ENCODE results near the gene KRTAP10-3. TPM values are rescaled to one million over a fixed set of nuclear protein-coding genes. Genes with fewer than 3 reads are reported as not detected.

Gene KRTAP10-3
- total and polyA plus RNA-seq, 9 of the 15 experiments (the other 6 are each of a cell fraction or from before 2014, with no cell fraction given), result not detected

DNA sequence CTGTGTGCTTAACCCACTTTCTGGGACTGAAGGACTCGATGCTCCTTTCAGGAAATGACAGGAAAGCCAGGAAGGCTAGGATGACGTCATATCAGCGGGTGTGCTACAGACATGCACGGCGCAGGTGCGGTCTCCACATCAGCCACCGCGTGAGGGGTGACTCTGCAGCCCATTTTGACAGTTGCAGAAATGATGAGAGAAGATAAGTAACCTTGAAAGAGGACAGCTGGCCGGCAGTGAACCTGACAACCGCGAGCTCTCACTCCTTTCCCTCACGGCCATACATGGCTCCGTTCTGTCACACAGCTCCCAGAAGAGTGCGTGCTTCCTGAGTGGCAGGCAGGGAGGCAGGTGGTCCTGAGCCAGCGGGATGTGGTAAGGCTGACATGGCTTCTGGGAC lies 23.5 kb upstream of the KRTAP10-3 start (continued):
- no peak for TF ChIP-seq ZNF512 (tag; IDR thresholded peaks at IDR 0.05)
- no peak for TF ChIP-seq ZNF609 (CRISPR knock-in tag; IDR thresholded peaks at IDR 0.05; ENCODE audit: borderline replicate concordance)
- TF ChIP-seq, protein P1, sequence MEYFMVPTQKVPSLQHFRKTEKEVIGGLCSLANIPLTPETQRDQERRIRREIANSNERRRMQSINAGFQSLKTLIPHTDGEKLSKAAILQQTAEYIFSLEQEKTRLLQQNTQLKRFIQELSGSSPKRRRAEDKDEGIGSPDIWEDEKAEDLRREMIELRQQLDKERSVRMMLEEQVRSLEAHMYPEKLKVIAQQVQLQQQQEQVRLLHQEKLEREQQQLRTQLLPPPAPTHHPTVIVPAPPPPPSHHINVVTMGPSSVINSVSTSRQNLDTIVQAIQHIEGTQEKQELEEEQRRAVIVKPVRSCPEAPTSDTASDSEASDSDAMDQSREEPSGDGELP (CRISPR knock-in tag; IDR thresholded peaks at IDR 0.05; ENCODE audit: borderline replicate concordance), result peak; percentile 86; the same call in 1 of the 2 replicates
- TF ChIP-seq, protein P2, sequence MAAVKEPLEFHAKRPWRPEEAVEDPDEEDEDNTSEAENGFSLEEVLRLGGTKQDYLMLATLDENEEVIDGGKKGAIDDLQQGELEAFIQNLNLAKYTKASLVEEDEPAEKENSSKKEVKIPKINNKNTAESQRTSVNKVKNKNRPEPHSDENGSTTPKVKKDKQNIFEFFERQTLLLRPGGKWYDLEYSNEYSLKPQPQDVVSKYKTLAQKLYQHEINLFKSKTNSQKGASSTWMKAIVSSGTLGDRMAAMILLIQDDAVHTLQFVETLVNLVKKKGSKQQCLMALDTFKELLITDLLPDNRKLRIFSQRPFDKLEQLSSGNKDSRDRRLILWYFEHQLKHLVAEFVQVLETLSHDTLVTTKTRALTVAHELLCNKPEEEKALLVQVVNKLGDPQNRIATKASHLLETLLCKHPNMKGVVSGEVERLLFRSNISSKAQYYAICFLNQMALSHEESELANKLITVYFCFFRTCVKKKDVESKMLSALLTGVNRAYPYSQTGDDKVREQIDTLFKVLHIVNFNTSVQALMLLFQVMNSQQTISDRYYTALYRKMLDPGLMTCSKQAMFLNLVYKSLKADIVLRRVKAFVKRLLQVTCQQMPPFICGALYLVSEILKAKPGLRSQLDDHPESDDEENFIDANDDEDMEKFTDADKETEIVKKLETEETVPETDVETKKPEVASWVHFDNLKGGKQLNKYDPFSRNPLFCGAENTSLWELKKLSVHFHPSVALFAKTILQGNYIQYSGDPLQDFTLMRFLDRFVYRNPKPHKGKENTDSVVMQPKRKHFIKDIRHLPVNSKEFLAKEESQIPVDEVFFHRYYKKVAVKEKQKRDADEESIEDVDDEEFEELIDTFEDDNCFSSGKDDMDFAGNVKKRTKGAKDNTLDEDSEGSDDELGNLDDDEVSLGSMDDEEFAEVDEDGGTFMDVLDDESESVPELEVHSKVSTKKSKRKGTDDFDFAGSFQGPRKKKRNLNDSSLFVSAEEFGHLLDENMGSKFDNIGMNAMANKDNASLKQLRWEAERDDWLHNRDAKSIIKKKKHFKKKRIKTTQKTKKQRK (IDR thresholded peaks at IDR 0.05; ENCODE audit: borderline replicate concordance, low read depth, low read length), result no peak
- TF ChIP-seq RAD21 (CRISPR knock-in tag; conservative IDR thresholded peaks at IDR 0.05 in 1 of 2, IDR thresholded peaks at IDR 0.05 in 1 of 2), result no peak
- TF ChIP-seq ZNF212 (CRISPR knock-in tag; IDR thresholded peaks at IDR 0.05), result no peak
- TF ChIP-seq, protein P3, sequence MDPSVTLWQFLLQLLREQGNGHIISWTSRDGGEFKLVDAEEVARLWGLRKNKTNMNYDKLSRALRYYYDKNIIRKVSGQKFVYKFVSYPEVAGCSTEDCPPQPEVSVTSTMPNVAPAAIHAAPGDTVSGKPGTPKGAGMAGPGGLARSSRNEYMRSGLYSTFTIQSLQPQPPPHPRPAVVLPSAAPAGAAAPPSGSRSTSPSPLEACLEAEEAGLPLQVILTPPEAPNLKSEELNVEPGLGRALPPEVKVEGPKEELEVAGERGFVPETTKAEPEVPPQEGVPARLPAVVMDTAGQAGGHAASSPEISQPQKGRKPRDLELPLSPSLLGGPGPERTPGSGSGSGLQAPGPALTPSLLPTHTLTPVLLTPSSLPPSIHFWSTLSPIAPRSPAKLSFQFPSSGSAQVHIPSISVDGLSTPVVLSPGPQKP (CRISPR knock-in tag; IDR thresholded peaks at IDR 0.05), result no peak
- TF ChIP-seq SLC30A9 (CRISPR knock-in tag; IDR thresholded peaks at IDR 0.05), result no peak
- TF ChIP-seq ZNF436 (CRISPR knock-in tag; IDR thresholded peaks at IDR 0.05), result no peak
- no peak for TF ChIP-seq TFAM (CRISPR knock-in tag; conservative IDR thresholded peaks at IDR 0.05)
